PFSK-1 (cell line): Measurements from ENCODE around the gene NDUFA12.

Source experiments
- FOXP2 ChIP-seq: optimal IDR thresholded peaks from 2 replicates; pipeline ENCODE3; 2011; ENCODE audit warnings: borderline replicate concordance, control low read depth, inconsistent platforms; ENCODE audit not compliant: insufficient read depth; ENCODE audit errors: extremely low read length, extremely low read depth
- POLR2AphosphoS5 ChIP-seq: IDR thresholded peaks from 2 replicates; pipeline ENCODE4 v1.6.1; 2012; ENCODE audit warnings: low read depth, mild to moderate bottlenecking, control low read depth, low read length, moderate library complexity
- SIN3A ChIP-seq: IDR thresholded peaks from 2 replicates; pipeline ENCODE4 v1.6.1; 2012; ENCODE audit warnings: mild to moderate bottlenecking, low read length, moderate library complexity, borderline replicate concordance; ENCODE audit not compliant: insufficient read depth
- TAF1 ChIP-seq: IDR thresholded peaks from 2 replicates; pipeline ENCODE4 v1.6.1; 2012; ENCODE audit warnings: low read length, control low read depth, borderline replicate concordance; ENCODE audit not compliant: insufficient read depth
- TF ChIP-seq, protein P1 (sequence below), 2 experiments: IDR thresholded peaks; 2 replicates each; pipeline versions ENCODE4 v1.6.1 to v1.8.0; 2011 to 2012; ENCODE audit warnings: low read depth in 2 of 2, low read length in 2 of 2, control low read depth in 1 of 2, inconsistent platforms in 1 of 2, mild to moderate bottlenecking in 1 of 2, moderate library complexity in 1 of 2; ENCODE audit not compliant: insufficient read depth in 1 of 2

Gene NDUFA12

DNA sequence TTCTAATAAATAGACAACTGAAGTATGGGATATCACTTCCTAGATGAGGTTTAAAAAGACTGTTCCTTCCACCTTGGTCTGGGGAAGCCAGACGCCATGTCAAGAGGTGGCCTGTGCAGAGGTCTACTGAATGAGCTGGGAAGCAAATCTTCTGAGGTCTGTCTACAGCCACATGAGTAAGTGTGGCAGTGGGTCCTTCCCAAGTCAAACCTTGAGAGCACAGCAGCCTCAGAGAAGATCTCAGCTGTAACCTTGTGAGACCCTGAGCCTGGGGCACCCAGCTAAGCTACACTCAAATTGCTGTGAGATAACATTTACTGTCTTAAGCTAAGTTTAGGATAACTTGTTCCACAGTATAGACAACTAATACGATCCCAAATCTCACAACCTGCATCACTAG lies 20.2 kb downstream of the NDUFA12 start:
- no peak for TF ChIP-seq POLR2AphosphoS5
- TF ChIP-seq TAF1, result no peak
- TF ChIP-seq FOXP2, result no peak
- TF ChIP-seq SIN3A, result no peak
- TF ChIP-seq, protein P1, sequence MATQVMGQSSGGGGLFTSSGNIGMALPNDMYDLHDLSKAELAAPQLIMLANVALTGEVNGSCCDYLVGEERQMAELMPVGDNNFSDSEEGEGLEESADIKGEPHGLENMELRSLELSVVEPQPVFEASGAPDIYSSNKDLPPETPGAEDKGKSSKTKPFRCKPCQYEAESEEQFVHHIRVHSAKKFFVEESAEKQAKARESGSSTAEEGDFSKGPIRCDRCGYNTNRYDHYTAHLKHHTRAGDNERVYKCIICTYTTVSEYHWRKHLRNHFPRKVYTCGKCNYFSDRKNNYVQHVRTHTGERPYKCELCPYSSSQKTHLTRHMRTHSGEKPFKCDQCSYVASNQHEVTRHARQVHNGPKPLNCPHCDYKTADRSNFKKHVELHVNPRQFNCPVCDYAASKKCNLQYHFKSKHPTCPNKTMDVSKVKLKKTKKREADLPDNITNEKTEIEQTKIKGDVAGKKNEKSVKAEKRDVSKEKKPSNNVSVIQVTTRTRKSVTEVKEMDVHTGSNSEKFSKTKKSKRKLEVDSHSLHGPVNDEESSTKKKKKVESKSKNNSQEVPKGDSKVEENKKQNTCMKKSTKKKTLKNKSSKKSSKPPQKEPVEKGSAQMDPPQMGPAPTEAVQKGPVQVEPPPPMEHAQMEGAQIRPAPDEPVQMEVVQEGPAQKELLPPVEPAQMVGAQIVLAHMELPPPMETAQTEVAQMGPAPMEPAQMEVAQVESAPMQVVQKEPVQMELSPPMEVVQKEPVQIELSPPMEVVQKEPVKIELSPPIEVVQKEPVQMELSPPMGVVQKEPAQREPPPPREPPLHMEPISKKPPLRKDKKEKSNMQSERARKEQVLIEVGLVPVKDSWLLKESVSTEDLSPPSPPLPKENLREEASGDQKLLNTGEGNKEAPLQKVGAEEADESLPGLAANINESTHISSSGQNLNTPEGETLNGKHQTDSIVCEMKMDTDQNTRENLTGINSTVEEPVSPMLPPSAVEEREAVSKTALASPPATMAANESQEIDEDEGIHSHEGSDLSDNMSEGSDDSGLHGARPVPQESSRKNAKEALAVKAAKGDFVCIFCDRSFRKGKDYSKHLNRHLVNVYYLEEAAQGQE (IDR thresholded peaks at IDR 0.05; ENCODE audit: insufficient read depth in 1 of 2, low read depth in 2 of 2, low read length in 2 of 2), result no peak

DNA sequence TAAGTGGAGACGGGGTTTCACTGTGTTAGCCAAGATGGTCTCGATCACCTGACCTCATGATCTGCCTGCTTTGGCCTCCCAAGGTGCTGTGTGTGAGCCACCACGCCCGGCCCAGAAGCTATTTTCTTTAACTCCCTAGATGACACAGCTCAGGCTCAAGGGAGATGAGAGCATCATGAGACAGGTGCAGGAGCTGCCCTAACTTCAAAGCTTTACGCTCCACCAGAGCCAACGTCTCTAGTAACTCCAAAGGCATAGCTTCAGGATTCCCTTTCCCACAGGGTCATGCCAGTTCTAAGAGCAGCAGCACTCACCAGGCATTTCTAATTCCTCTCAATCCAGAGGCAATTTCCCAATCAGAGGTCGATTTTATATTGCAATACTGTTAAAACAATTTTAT lies 21.0 kb downstream of the NDUFA12 start:
- TF ChIP-seq POLR2AphosphoS5 (no peak), FOXP2 (no peak), TAF1 (no peak), SIN3A (no peak)
- TF ChIP-seq, protein P1 (IDR thresholded peaks at IDR 0.05; ENCODE audit: insufficient read depth in 1 of 2, low read depth in 2 of 2, low read length in 2 of 2), result no peak

DNA sequence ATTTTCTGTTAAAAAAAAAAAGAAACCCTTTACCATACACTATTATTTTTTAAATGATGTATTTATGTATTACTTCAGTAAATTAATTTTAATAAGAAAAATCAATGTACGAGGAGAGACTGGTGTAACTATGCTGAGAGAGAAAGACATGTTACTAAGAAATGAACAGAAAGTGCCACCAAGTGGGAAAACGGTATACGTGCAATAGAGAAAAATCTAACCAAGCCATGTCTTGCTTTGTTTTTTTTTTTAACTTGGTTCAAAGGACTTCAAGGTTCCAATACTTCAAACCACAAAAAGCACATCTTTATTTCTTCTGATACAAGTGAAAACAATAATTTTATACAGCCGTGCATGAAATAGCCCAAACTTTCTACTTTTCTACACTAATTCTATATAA lies 22.9 kb downstream of the NDUFA12 start:
- TF ChIP-seq FOXP2 (no peak), POLR2AphosphoS5 (no peak), TAF1 (no peak), SIN3A (no peak)
- TF ChIP-seq, protein P1 (IDR thresholded peaks at IDR 0.05; ENCODE audit: insufficient read depth in 1 of 2, low read depth in 2 of 2, low read length in 2 of 2), result no peak

DNA sequence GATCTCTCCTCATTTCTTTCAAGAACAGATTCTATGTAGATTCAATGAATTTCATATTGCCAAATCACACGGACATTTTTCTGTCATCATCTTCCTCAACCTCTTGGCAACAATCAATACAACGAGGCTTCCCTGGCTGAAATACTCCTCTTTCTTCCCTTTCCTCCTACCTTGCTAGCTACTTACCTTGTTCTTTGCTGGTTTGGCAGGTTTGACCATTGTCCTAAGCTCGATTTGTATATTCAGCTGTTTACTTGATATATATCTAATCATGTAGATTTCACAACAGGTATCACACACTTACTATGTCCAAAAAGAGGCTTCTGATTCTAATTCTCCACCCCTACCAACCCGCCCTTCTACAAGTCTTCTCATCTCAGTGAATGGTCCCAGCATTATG lies 23.6 kb downstream of the NDUFA12 start:
- TF ChIP-seq POLR2AphosphoS5 (no peak), TAF1 (no peak), SIN3A (no peak), FOXP2 (no peak)
- TF ChIP-seq, protein P1 (IDR thresholded peaks at IDR 0.05; ENCODE audit: insufficient read depth in 1 of 2, low read depth in 2 of 2, low read length in 2 of 2), result no peak

DNA sequence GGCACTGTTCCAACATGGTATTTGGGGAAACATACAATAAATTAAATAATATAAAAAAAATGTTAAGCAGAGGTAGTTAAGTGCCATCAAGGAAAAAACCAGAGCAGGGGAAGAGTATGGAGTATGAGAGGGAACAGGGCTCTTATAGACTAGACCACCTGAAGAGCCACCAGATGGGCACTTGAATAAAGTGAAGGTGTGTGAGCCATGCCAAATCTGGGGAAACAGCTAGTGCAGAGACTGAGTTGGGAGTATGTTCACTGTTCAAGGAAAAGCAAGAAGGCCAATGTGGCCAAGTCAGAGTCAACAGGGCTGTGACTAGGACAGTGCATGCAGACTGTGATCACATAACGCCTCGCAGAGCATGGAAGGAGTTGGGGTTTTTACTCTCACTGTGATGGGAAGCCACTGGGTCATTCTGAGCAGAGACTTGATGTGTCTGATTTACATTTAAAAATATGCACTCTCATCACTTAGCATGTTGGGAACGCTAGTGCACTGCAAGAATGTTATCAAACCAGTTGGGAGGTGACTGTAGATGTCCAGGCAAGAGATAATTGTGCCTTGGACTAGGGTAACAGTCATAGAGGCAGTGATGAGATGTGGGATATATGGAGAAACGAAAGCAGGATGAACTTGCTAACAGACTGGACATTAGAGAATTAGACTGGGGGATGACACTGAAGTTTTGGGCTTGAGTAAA lies 25.6 kb downstream of the NDUFA12 start:
- no peak for TF ChIP-seq SIN3A
- TF ChIP-seq, protein P1 (IDR thresholded peaks at IDR 0.05; ENCODE audit: insufficient read depth in 1 of 2, low read depth in 2 of 2, low read length in 2 of 2), result no peak
- TF ChIP-seq FOXP2, result no peak
- TF ChIP-seq POLR2AphosphoS5, result no peak
- no peak for TF ChIP-seq TAF1
